Left ventricle myocardium inferior (tissue), 1 donor: ENCODE results near the gene KLRG1. TPM values are rescaled to one million over a fixed set of nuclear protein-coding genes. Genes with fewer than 3 reads are reported as not detected.

Source experiments
- DNase-seq: peaks from one replicate; pipeline ENCODE4 v3.0.0-alpha.2; 2020
- H3K27ac ChIP-seq: fragments of 200-600 bp; replicated peaks from 2 replicates; pipeline ENCODE4 v1.8.0; 2021
- H3K27me3 ChIP-seq: fragments of 200-600 bp; 2 replicates; pipeline ENCODE4 v1.8.0; 2021; ENCODE audit warnings: low read depth
- H3K36me3 ChIP-seq: fragments of 200-600 bp; 2 replicates; pipeline ENCODE4 v1.8.0; 2021
- H3K4me1 ChIP-seq: fragments of 200-600 bp; 2 replicates; pipeline ENCODE4 v1.8.0; 2021
- H3K4me3 ChIP-seq: fragments of 200-600 bp; 2 replicates; pipeline ENCODE4 v1.8.0; 2021; ENCODE audit warnings: mild to moderate bottlenecking, moderate library complexity
- H3K9me3 ChIP-seq: fragments of 200-600 bp; replicated peaks from 2 replicates; pipeline ENCODE4 v1.8.0; 2021
- CTCF ChIP-seq: fragments of 200-600 bp; IDR thresholded peaks from 2 replicates; pipeline ENCODE4 v1.8.0; 2021; ENCODE audit warnings: antibody characterized with exemption, mild to moderate bottlenecking, borderline replicate concordance
- intact Hi-C: fragments of 100-400 bp; cut with micrococcal nuclease; formaldehyde crosslinking; loops from one replicate; pipeline ENCODE4 v1.11.0; 2022
- total RNA-seq: library from RNA; stranded (reverse); fragmentation: NEBNext Ultra II Directional; extraction: Animal tissue kit (Norgen Biotek cat#: 25700); gene quantifications from one replicate; pipeline ENCODE4 v1.2.1, GENCODE V29; 2021
- donor health status: DM: no; HTN: yes; CAD: no; lungs with severe emphysema.

The KLRG1 gene
- total RNA-seq, 1 donor from 2014 or later: 6.9 TPM

GRCh38 chr12:8960176-8960575, 29.2 kb upstream of the KLRG1 start:
- Histone ChIP-seq H3K27ac (no peak overlapping the region), H3K9me3 (no peaks in the 10 kb centered on the region), H3K4me3 (no peak overlapping the region), H3K4me1 (peaks cover 9% of the 10 kb centered on the region), H3K27me3 (no peaks in the 10 kb centered on the region), H3K36me3 (peaks cover 6% of the 10 kb centered on the region)
- intact Hi-C loops: no loop called here
- no peak for TF ChIP-seq CTCF
- DNase-seq: no peak

DNA sequence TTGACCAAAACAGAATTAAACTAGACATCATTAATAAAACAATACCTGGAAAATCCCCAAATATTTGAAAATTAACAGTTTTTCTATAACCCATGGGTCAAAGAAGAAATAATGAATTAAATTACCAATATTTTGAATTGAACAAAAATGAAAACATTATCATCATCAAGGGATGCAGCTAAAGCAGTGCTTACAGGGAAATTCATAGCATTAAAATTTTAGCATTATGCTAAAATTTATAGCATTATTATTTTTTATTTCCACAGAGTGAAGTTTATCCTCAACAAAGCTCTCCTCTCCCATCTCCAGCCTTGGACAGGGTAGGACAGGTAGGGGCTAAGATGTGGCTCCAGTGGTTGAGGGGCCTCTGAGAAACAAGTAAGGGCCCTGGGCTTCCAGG, 20.6 kb upstream of the KLRG1 start:
- DNase-seq: no peak
- TF ChIP-seq CTCF: no peak
- H3K27me3 ChIP-seq: no peaks in the 10 kb centered on the region
- H3K9me3 ChIP-seq: peaks cover 45% of the 10 kb centered on the region
- no peak overlapping the region for H3K27ac ChIP-seq
- H3K36me3 ChIP-seq: peaks cover 5% of the 10 kb centered on the region
- intact Hi-C loops: no loop called here
- H3K4me3 ChIP-seq: no peak overlapping the region
- no peaks in the 10 kb centered on the region for H3K4me1 ChIP-seq

DNA sequence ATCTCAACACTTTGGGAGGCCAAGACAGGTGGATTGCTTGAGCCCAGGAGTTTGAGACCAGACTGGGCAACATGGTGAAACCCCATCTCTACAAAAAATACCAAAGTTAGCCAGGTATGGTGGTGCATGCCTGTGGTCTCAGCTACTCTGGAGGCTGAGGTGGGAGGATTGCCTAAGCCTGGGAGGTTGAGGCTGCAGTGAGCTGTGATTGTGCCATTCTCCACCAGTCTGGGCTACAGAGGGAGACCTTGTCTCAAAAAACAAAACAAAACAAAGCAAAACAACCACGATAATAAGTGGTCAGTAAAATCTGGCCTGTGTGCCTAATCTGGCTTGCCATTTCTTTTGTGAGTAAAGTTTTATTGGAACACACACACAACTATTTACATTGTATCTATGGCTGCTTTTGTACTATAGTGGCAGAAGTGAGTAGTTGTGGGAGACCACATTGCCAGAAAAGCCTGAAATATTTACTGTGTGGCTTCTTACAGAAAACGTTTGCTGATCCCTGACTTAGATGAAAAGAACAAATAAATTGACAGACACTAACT, 19.4 kb upstream of the KLRG1 start:
- TF ChIP-seq CTCF: no peak
- Histone ChIP-seq H3K27me3 (no peaks in the 10 kb centered on the region), H3K9me3 (peaks cover 56% of the 10 kb centered on the region), H3K36me3 (peaks cover 9% of the 10 kb centered on the region), H3K4me1 (no peaks in the 10 kb centered on the region), H3K27ac (no peak overlapping the region), H3K4me3 (no peak overlapping the region)
- intact Hi-C loops: no loop called here
- DNase-seq: no peak

DNA sequence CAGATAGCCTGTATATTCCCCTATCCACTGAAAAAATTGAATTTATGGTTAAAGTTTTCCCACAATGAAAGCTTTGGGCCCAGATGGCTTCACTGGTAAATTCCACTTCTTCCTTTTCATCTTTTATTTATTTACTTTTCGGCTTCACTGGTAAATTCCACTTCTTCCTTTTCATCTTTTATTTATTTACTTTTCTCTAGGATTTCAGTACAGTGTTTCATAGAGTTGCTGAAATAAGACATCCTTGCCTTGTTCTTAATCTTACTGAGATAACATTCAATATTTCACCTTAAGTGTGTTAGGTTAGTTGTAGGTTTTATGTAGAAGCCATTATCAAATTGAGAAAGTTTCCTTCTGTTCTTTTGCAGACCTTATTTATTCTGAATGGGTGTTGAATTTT, 18.9 kb upstream of the KLRG1 start:
- no peak overlapping the region for H3K4me3 ChIP-seq
- H3K36me3 ChIP-seq: peaks cover 9% of the 10 kb centered on the region
- H3K27ac ChIP-seq: no peak overlapping the region
- intact Hi-C loops: no loop called here
- H3K9me3 ChIP-seq: peaks cover 57% of the 10 kb centered on the region
- H3K27me3 ChIP-seq: no peaks in the 10 kb centered on the region
- no peak for DNase-seq
- no peaks in the 10 kb centered on the region for H3K4me1 ChIP-seq
- TF ChIP-seq CTCF: no peak

DNA sequence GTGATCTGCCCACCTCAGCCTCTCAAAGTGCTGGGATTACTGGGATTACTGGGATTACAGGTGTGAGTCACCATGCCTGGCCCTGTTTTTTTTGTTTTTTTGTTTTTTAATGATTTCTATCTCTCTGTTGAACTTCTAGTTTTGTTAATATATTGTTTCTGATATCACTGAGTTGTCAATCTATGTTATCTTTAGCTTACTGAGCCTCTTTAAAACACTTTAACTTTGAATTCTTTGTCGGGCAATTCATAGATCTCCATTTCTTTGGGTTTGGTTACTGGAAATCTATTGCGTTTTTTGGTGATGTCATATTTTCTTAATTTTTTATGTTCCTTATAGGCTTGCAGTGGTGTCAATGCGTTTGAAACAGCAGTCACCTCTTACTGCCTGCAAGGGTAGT, 9.2 kb upstream of the KLRG1 start:
- H3K27ac ChIP-seq: no peak overlapping the region
- no peaks in the 10 kb centered on the region for H3K27me3 ChIP-seq
- H3K4me3 ChIP-seq: no peak overlapping the region
- H3K36me3 ChIP-seq: peaks cover 12% of the 10 kb centered on the region
- no peaks in the 10 kb centered on the region for H3K4me1 ChIP-seq
- no peak for TF ChIP-seq CTCF
- no peak for DNase-seq
- intact Hi-C loops: no loop called here
- H3K9me3 ChIP-seq: peaks cover 40% of the 10 kb centered on the region
